Measurements from ENCODE around the gene SPATA31E1.
"Not testable (repeated sequence)": the region's sequence is repeated elsewhere in the genome, so short reads cannot be mapped to it uniquely, and the experiment has no call there.

The SPATA31E1 gene

GRCh38 chr9:87882627-87883026 is at the start of gene SPATA31E1:
Gene SPATA31E1 (plus strand): TSS chr9:87882877. CDS start chr9:87882892, 15 bp downstream.
- no peak for DNase-seq (ENCODE audit: low read depth in 2 of 2)

- DNase-seq (ENCODE audit: low read depth in 2 of 2), result no peak
These were observed 48.3 kb upstream of the SPATA31E1 start for GRCh38 chr9:87834357-87834756.

GRCh38 chr9:87836536-87836935 is 46.1 kb upstream of the SPATA31E1 start:
- DNase-seq (ENCODE audit: low read depth in 2 of 2), result no peak

- no peak for DNase-seq (ENCODE audit: low read depth in 2 of 2)
These were observed 45.5 kb upstream of the SPATA31E1 start for GRCh38 chr9:87836951-87837705.

- DNase-seq (ENCODE audit: low read depth in 2 of 2), result no peak
These were observed 42.5 kb upstream of the SPATA31E1 start for GRCh38 chr9:87840134-87840533.

- DNase-seq (ENCODE audit: low read depth in 2 of 2), result no peak
These were observed 39.6 kb upstream of the SPATA31E1 start for GRCh38 chr9:87842878-87843585.

GRCh38 chr9:87844506-87844905 is 38.2 kb upstream of the SPATA31E1 start:
- no peak for DNase-seq (ENCODE audit: low read depth in 2 of 2)

GRCh38 chr9:87847817-87848216 is 34.9 kb upstream of the SPATA31E1 start:
- not testable (repeated sequence) for DNase-seq (ENCODE audit: low read depth in 2 of 2)

- DNase-seq (ENCODE audit: low read depth in 2 of 2), result no peak
These were observed 33.4 kb upstream of the SPATA31E1 start for GRCh38 chr9:87849144-87849758.

- no peak for DNase-seq (ENCODE audit: low read depth in 2 of 2)
These were observed 32.3 kb upstream of the SPATA31E1 start for GRCh38 chr9:87850391-87850790.

GRCh38 chr9:87851186-87851585 is 31.5 kb upstream of the SPATA31E1 start:
- DNase-seq (ENCODE audit: low read depth in 2 of 2), result not testable (repeated sequence)

- DNase-seq (ENCODE audit: low read depth in 2 of 2), result no peak
These were observed 29.4 kb upstream of the SPATA31E1 start for GRCh38 chr9:87853302-87853701.

- no peak for DNase-seq (ENCODE audit: low read depth in 2 of 2)
These were observed 28.6 kb upstream of the SPATA31E1 start for GRCh38 chr9:87853876-87854579.

- DNase-seq (ENCODE audit: low read depth in 2 of 2), result no peak
These were observed 28.1 kb upstream of the SPATA31E1 start for GRCh38 chr9:87854580-87854955.

GRCh38 chr9:87855061-87855460 is 27.6 kb upstream of the SPATA31E1 start:
- no peak for DNase-seq (ENCODE audit: low read depth in 2 of 2)

GRCh38 chr9:87857141-87857947 is 25.3 kb upstream of the SPATA31E1 start:
- DNase-seq (ENCODE audit: low read depth in 2 of 2), result no peak

- no peak for DNase-seq (ENCODE audit: low read depth in 2 of 2)
These were observed 24.7 kb upstream of the SPATA31E1 start for GRCh38 chr9:87857948-87858335.

GRCh38 chr9:87859137-87859536 is 23.5 kb upstream of the SPATA31E1 start:
- no peak for DNase-seq (ENCODE audit: low read depth in 2 of 2)

- no peak for DNase-seq (ENCODE audit: low read depth in 2 of 2)
These were observed 22.9 kb upstream of the SPATA31E1 start for GRCh38 chr9:87859786-87860185.

- DNase-seq (ENCODE audit: low read depth in 2 of 2), result no peak
These were observed 21.3 kb upstream of the SPATA31E1 start for GRCh38 chr9:87861332-87861731.

- no peak for DNase-seq (ENCODE audit: low read depth in 2 of 2)
These were observed 20.0 kb upstream of the SPATA31E1 start for GRCh38 chr9:87862536-87863268.

Data from stimulated activated CD4-positive, alpha-beta T cell treated with anti-CD3 and anti-CD28 coated beads, Interleukin-1b, Interleukin-23, amount 100 ng/mL, for 4 hours (primary cell).